ENCODE data around the gene CSTF3.
"Not testable (repeated sequence)": the region's sequence is repeated elsewhere in the genome, so short reads cannot be mapped to it uniquely, and the experiment has no call there.

CSTF3 gene

GRCh38 chr11:33161120-33162005 lies at the start of gene CSTF3:
CSTF3 (minus strand) TSS chr11:33161480; CDS start chr11:33161325, 155 bp downstream.
- DNase-seq (ENCODE audit: low spot score): peak; percentile 92

- no peak for DNase-seq (ENCODE audit: low spot score)
These were observed 46.9 kb upstream of the CSTF3 start for GRCh38 chr11:33208150-33208549.

- DNase-seq (ENCODE audit: low spot score): no peak
These were observed 46.2 kb upstream of the CSTF3 start for GRCh38 chr11:33207408-33207985.

- DNase-seq (ENCODE audit: low spot score): no peak
These were observed 36.8 kb upstream of the CSTF3 start for GRCh38 chr11:33197915-33198727.

GRCh38 chr11:33195462-33196173 lies 34.3 kb upstream of the CSTF3 start:
- DNase-seq (ENCODE audit: low spot score): no peak

GRCh38 chr11:33194455-33194854 lies 33.2 kb upstream of the CSTF3 start:
- DNase-seq (ENCODE audit: low spot score): no peak

- DNase-seq (ENCODE audit: low spot score): no peak
These were observed 30.2 kb upstream of the CSTF3 start for GRCh38 chr11:33191467-33191866.

GRCh38 chr11:33187998-33188722 lies 26.9 kb upstream of the CSTF3 start:
- no peak for DNase-seq (ENCODE audit: low spot score)

- no peak for DNase-seq (ENCODE audit: low spot score)
These were observed 24.5 kb upstream of the CSTF3 start for GRCh38 chr11:33185756-33186155.

GRCh38 chr11:33182246-33182878 lies 21.1 kb upstream of the CSTF3 start:
- DNase-seq (ENCODE audit: low spot score): no peak

GRCh38 chr11:33179348-33179803 lies 18.1 kb upstream of the CSTF3 start:
- DNase-seq (ENCODE audit: low spot score): no peak

- no peak for DNase-seq (ENCODE audit: low spot score)
These were observed 17.3 kb upstream of the CSTF3 start for GRCh38 chr11:33178443-33179180.

GRCh38 chr11:33177676-33178336 lies 16.5 kb upstream of the CSTF3 start:
- DNase-seq (ENCODE audit: low spot score): no peak

- DNase-seq (ENCODE audit: low spot score): not testable (repeated sequence)
These were observed 15.5 kb upstream of the CSTF3 start for GRCh38 chr11:33176760-33177159.

- DNase-seq (ENCODE audit: low spot score): no peak
These were observed 11.7 kb upstream of the CSTF3 start for GRCh38 chr11:33172996-33173395.

GRCh38 chr11:33172345-33172744 lies 11.1 kb upstream of the CSTF3 start:
- DNase-seq (ENCODE audit: low spot score): no peak

GRCh38 chr11:33171251-33171650 lies 10.0 kb upstream of the CSTF3 start:
- DNase-seq (ENCODE audit: low spot score): no peak

GRCh38 chr11:33168709-33169200 lies 7.5 kb upstream of the CSTF3 start:
- no peak for DNase-seq (ENCODE audit: low spot score)

- no peak for DNase-seq (ENCODE audit: low spot score)
These were observed 1.6 kb upstream of the CSTF3 start for GRCh38 chr11:33162831-33163230.
